CD14-positive monocyte (primary cell): ENCODE data around the gene PLXNA1. TPM values are rescaled to one million over a fixed set of nuclear protein-coding genes. Genes with fewer than 3 reads are reported as not detected.

ENCODE experiments used
- DNase-seq, 3 donors: peaks; one replicate each; pipeline ENCODE4 v3.0.0-alpha.2; 2011 to 2022
- H2AFZ ChIP-seq: 2 replicates; pipeline ENCODE4 v1.6.0; 2012; ENCODE audit warnings: mild to moderate bottlenecking, low read depth, low read length, inconsistent platforms; ENCODE audit not compliant: insufficient read depth, poor library complexity, severe bottlenecking
- H3K27ac ChIP-seq, 2 donors: 1 replicate in 1 of 2; 2 replicates in 1 of 2; pipeline ENCODE4 v1.5.1; 2012 to 2013; ENCODE audit warnings: low read length in 2 of 2, control low read depth in 1 of 2, inconsistent platforms in 1 of 2, low read depth in 1 of 2, mild to moderate bottlenecking in 1 of 2
- H3K27me3 ChIP-seq, 2 donors: one replicate each; pipeline versions ENCODE4 v1.6.0 to v1.6.1; 2011 to 2013; ENCODE audit warnings: low read length in 2 of 2; ENCODE audit not compliant: control insufficient read depth in 2 of 2, insufficient read depth in 2 of 2
- H3K36me3 ChIP-seq, 2 donors: replicated peaks in 1 of 2; 1 replicate in 1 of 2; 2 replicates in 1 of 2; pipeline versions ENCODE4 v1.5.1 to v1.6.1; 2012 to 2013; ENCODE audit warnings: low read length in 2 of 2, control low read depth in 1 of 2, inconsistent platforms in 1 of 2, mild to moderate bottlenecking in 1 of 2; ENCODE audit not compliant: insufficient read depth in 2 of 2, control insufficient read depth in 1 of 2
- H3K4me1 ChIP-seq, 2 donors: 1 replicate in 1 of 2; 2 replicates in 1 of 2; pipeline versions ENCODE4 v1.5.1 to v1.6.1; 2012 to 2013; ENCODE audit warnings: low read length in 2 of 2, control low read depth in 1 of 2, inconsistent platforms in 1 of 2, mild to moderate bottlenecking in 1 of 2, moderate library complexity in 1 of 2; ENCODE audit not compliant: insufficient read depth in 2 of 2, control insufficient read depth in 1 of 2
- H3K4me2 ChIP-seq: replicated peaks from 2 replicates; pipeline ENCODE3; 2012; ENCODE audit warnings: low read length, moderate library complexity, mild to moderate bottlenecking; ENCODE audit not compliant: poor library complexity, severe bottlenecking; ENCODE audit errors: extremely low read depth
- H3K4me3 ChIP-seq, 3 experiments: fragments of 200-600 bp in 1 of 3; sonication (generic) in 1 of 3; replicated peaks in 1 of 3; 1 replicate in 2 of 3; 2 replicates in 1 of 3; pipeline ENCODE4 v1.5.1; 2011 to 2013; ENCODE audit warnings: low read length in 3 of 3, mild to moderate bottlenecking in 3 of 3, control low read depth in 2 of 3, low read depth in 2 of 3, inconsistent platforms in 1 of 3, moderate library complexity in 1 of 3
- H3K79me2 ChIP-seq: 2 replicates; pipeline ENCODE4 v1.6.0; 2012; ENCODE audit warnings: mild to moderate bottlenecking, control low read depth, inconsistent platforms, low read length, moderate library complexity; ENCODE audit not compliant: insufficient read depth
- H3K9ac ChIP-seq: 2 replicates; pipeline ENCODE4 v1.6.0; 2017; ENCODE audit warnings: low read length, mild to moderate bottlenecking; ENCODE audit not compliant: insufficient read depth, poor library complexity, severe bottlenecking
- H3K9me3 ChIP-seq, 2 donors: replicated peaks in 1 of 2; 1 replicate in 1 of 2; 2 replicates in 1 of 2; pipeline versions ENCODE4 v1.5.1 to v1.6.1; 2012 to 2013; ENCODE audit warnings: low read length in 2 of 2, control low read depth in 1 of 2; ENCODE audit not compliant: control insufficient read depth in 1 of 2, insufficient read depth in 1 of 2
- H4K20me1 ChIP-seq: 2 replicates; pipeline ENCODE4 v1.6.0; 2012; ENCODE audit warnings: mild to moderate bottlenecking, low read length, control low read depth, moderate library complexity; ENCODE audit not compliant: insufficient read depth
- H3K27ac Mint-ChIP-seq, 7 donors: one replicate each; pipeline ENCODE4 v1.8.0; 2020; ENCODE audit warnings: mild to moderate bottlenecking in 7 of 7, mixed read lengths in 7 of 7, moderate library complexity in 6 of 7, inconsistent platforms in 2 of 7
- H3K27me3 Mint-ChIP-seq, 3 donors: one replicate each; pipeline ENCODE4 v1.8.0; 2021 to 2022; ENCODE audit warnings: low read depth in 3 of 3, mild to moderate bottlenecking in 3 of 3, mixed read lengths in 3 of 3, moderate library complexity in 3 of 3, inconsistent platforms in 1 of 3
- H3K36me3 Mint-ChIP-seq, 2 donors: one replicate each; pipeline ENCODE4 v1.8.0; 2020; ENCODE audit warnings: mixed read lengths in 2 of 2, inconsistent platforms in 1 of 2, mild to moderate bottlenecking in 1 of 2
- H3K4me1 Mint-ChIP-seq: one replicate; pipeline ENCODE4 v1.8.0; 2020; ENCODE audit warnings: mild to moderate bottlenecking, mixed read lengths
- H3K4me3 Mint-ChIP-seq, 2 donors: one replicate each; pipeline ENCODE4 v1.8.0; 2020; ENCODE audit warnings: mild to moderate bottlenecking in 2 of 2, mixed read lengths in 2 of 2, moderate library complexity in 1 of 2
- H3K9me3 Mint-ChIP-seq, 7 donors: one replicate each; pipeline ENCODE4 v1.8.0; 2020 to 2022; ENCODE audit warnings: mixed read lengths in 7 of 7, mild to moderate bottlenecking in 6 of 7, moderate library complexity in 6 of 7, inconsistent platforms in 2 of 7
- CTCF ChIP-seq: fragments of 200-600 bp; IDR thresholded peaks from one replicate; pipeline ENCODE4 v1.8.0; 2022; ENCODE audit warnings: antibody characterized with exemption, mild to moderate bottlenecking
- WGBS: methylation state at CpG from one replicate; pipeline ENCODE4 v1.1.5; 2013; ENCODE audit warnings: missing lambda C conversion rate; ENCODE audit not compliant: insufficient coverage; 5-methylcytosine and 5-hydroxymethylcytosine counted together
- intact Hi-C, 2 donors: fragments of 100-400 bp; cut with micrococcal nuclease; formaldehyde crosslinking; loops; one replicate each; pipeline versions ENCODE4 v1.15.0 to v1.15.1; 2023
- polyA plus RNA-seq, 3 donors: library from polyadenylated mRNA; depleted of rRNA in 1 of 3; unstranded in 2 of 3; stranded (reverse) in 1 of 3; fragments of 300-500 nt in 2 of 3; fragments of >200 nt in 1 of 3; fragmentation: Illumina TruSeq in 2 of 3; gene quantifications; 1 replicate in 2 of 3; 2 replicates in 1 of 3; pipeline ENCODE4 v1.2.3, GENCODE V29; 2012 to 2021

The PLXNA1 gene
- polyA plus RNA-seq, 3 donors: 2.7 TPM; not detected in 2

GRCh38 chr3:126984391-126985131 lies 1.6 kb downstream of the PLXNA1 start:
- H3K4me1 Mint-ChIP-seq: peaks cover 10% of the 10 kb centered on the region
- Histone ChIP-seq H3K36me3 (no peaks in the 10 kb centered on the region), H3K9ac (peak overlapping the region; percentile 32), H3K4me2 (peak overlapping the region; percentile 67), H3K27ac (no peak overlapping the region), H4K20me1 (peaks cover 3% of the 10 kb centered on the region), H3K4me1 (peaks cover 17 to 23% of the 10 kb centered on the region in 2 donors), H3K4me3 (peak overlapping the region in 1 of 3 experiments; percentile 63), H3K27me3 (peaks cover 16 to 56% of the 10 kb centered on the region in 2 donors), H3K9me3 (peaks cover 4% of the 10 kb centered on the region in 2 donors), H2AFZ (no peak overlapping the region), H3K79me2 (no peaks in the 10 kb centered on the region)
- H3K4me3 Mint-ChIP-seq: peak overlapping the region; percentile 53 to 56
- H3K27me3 Mint-ChIP-seq: peaks cover 25 to 67% (median 53%) of the 10 kb centered on the region in 3 donors
- H3K27ac Mint-ChIP-seq: no peak overlapping the region
- 65% methylated on average over 18 of the region's 21 CpGs for WGBS
- peaks cover 0 to 6% (median 2%) of the 10 kb centered on the region in 7 donors for H3K9me3 Mint-ChIP-seq
- intact Hi-C loops: loop anchor here (5.0 to 10.0 kb wide), 6 partner anchors 77 to 452 kb away; partner anchors contain the start of gene CHCHD6 (in 1 of the 2)
- TF ChIP-seq CTCF: no peak
- peaks cover 0 to 2% of the 10 kb centered on the region in 2 donors for H3K36me3 Mint-ChIP-seq
- DNase-seq: no peak

- H3K9ac ChIP-seq: no peak overlapping the region
- no peaks in the 10 kb centered on the region for H3K79me2 ChIP-seq
- Mint-ChIP-seq H3K27ac (no peak overlapping the region), H3K27me3 (peaks cover 19 to 59% (median 47%) of the 10 kb centered on the region in 3 donors), H3K4me1 (peaks cover 10% of the 10 kb centered on the region), H3K4me3 (peak overlapping the region in 1 of 2 donors; percentile 51), H3K9me3 (peaks cover 0 to 6% (median 1%) of the 10 kb centered on the region in 7 donors), H3K36me3 (peaks cover 0 to 2% of the 10 kb centered on the region in 2 donors)
- intact Hi-C loops: loop anchor here (10.0 kb wide), 2 partner anchors 281 to 319 kb away; partner anchors contain the start of gene CHCHD6 (in 1 of the 2)
- no peak overlapping the region for H2AFZ ChIP-seq
- peaks cover 4% of the 10 kb centered on the region in 2 donors for H3K9me3 ChIP-seq
- peaks cover 3% of the 10 kb centered on the region for H4K20me1 ChIP-seq
- H3K4me1 ChIP-seq: peaks cover 17 to 23% of the 10 kb centered on the region in 2 donors
- H3K4me2 ChIP-seq: no peak overlapping the region
- WGBS: 94% methylated on average over 13 of the region's 17 CpGs
- peaks cover 13 to 48% of the 10 kb centered on the region in 2 donors for H3K27me3 ChIP-seq
- TF ChIP-seq CTCF: no peak
- no peak overlapping the region for H3K27ac ChIP-seq
- H3K4me3 ChIP-seq: no peak overlapping the region
- no peak for DNase-seq
- no peaks in the 10 kb centered on the region for H3K36me3 ChIP-seq
Measured at GRCh38 chr3:126985132-126985985, 2.4 kb downstream of the PLXNA1 start.
